Skin epidermis (tissue), 12 donors: Measurements from ENCODE around the gene DTNBP1.

ENCODE experiments used
- H3K27ac ChIP-seq, 21 experiments: fragments of 200-600 bp; sonication (generic) in 11 of 21; one replicate each; pipeline ENCODE4 v1.5.0; 2020; ENCODE audit warnings: mild to moderate bottlenecking in 3 of 21, inconsistent platforms in 2 of 21, moderate library complexity in 2 of 21
- H3K4me3 ChIP-seq, 7 experiments: fragments of 200-600 bp; sonication (generic) in 2 of 7; one replicate each; pipeline ENCODE4 v1.5.0; 2020; ENCODE audit warnings: inconsistent platforms in 2 of 7, mild to moderate bottlenecking in 2 of 7, moderate library complexity in 1 of 7

The DTNBP1 gene

DNA sequence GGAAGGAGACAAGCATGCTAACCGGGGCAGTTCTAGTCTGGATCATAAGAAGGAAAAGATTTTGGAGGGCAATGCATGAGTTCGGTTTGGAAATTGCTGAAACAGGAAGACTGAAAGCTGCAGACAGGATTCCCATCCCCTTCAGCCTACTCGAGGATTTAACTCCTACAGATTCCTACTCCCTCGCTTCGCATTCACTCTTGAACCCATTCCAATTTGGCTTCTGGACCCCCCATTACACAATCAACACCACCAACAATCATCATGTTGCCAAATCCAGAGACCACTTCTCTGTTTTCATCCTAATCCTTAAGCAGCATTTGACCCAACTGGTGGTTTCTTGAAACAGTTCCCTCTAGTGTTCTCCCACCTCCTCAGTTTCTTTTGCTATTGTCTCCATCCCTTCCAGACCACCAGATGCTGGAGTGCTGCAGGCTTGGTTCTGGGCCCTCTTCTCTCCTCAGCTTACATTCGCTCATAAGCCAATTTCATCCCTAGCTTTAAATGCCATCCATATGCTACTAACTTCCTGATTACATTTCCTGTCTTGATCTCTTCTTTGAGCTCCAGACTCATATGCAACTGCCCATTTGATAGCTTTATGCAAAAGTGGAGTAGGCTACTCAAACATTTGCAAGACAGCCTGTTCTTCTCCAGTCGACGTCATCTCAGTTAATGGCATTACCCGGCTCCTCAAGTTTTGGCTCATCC lies 66.5 kb downstream of the DTNBP1 start:
- no peak overlapping the region for H3K4me3 ChIP-seq
- H3K27ac ChIP-seq, result no peak overlapping the region

DNA sequence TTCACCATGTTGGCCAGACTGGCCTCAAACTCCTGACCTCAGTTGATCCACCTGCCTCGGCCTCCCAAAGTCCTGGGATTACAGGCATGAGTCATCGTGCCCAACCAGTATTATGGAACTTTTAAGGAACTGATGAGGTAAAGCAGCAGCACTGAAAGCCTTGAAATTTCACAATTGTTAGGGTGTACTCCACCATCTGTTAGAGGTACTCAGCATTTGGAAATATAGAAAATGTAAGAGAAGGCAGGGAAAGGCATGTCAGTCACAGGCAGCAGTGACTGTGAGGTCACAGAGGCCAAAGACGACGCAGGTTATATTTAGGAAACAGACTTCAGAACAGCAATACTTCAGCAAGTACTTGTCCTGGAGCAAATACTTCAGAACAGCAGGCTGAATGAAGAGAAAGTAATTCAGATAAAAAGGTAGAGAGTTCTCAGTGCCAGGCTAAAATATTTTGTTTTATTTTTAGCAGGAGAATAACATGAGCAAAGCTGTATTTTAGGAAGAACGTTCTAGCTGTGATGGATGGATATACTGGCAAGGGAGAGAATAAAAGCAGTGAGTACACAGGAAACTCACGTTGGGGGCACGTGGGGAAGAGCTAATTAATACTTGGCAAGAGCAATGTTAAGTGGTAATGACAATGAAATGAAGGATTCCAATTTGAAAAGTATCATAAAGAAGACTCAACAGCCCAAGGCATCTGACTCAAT lies 67.2 kb downstream of the DTNBP1 start:
- peak overlapping the region in 1 of 21 experiments; percentile 34 for H3K27ac ChIP-seq
- no peak overlapping the region for H3K4me3 ChIP-seq

DNA sequence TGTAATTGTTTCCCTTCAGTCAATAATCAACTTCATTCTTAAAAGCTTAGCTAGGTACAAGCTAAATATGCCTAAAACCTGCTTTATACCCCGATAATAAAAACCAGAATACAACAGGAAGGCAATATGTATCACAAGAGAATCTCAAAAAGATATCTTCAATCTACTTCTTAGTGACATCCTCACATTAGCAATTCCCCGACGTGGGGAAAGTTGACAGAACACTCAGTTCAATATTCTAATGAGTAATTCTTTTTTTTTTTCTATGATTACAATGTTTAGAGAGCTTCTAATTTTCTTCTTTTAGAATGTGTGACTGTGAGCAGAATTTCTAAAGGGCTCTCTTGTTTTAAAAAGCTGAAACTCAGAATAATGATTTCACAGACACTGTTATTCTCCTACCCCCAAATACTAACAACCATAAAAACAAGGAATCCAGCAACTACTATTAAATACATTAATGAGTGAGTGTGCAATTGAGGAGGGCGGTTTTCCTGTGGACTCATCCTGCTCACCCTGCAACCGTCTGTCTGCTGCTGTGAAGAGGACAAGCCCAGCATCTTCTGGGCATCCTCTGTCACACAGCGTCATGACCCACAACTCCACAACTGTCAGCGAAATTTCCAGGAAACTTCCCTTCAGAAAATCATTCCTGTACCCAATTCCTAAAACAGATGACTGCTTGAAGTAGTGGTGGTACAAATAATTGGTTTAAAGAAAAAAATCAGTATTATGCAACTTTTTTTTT lies 68.1 kb downstream of the DTNBP1 start:
- Histone ChIP-seq H3K4me3 (no peak overlapping the region), H3K27ac (no peak overlapping the region)

DNA sequence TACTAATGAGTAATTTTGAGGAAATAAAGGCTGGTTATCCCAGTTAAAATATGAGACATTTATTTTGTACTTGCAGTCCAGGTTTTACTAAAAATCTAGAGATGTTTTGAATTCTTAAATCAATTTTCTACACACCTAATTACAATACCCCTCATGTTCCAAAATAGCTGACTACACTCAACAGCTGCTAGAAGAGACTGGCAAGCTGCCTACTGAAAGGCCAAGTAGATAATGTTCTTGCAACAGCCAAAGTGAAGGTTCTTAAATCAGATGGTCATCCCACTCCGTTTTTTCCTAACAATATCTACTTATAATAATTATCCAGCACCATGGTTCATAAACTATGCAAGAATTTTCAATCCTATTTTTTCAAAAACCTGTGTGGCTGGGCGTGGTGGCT lies 69.0 kb downstream of the DTNBP1 start:
- Histone ChIP-seq H3K27ac (no peak overlapping the region), H3K4me3 (no peak overlapping the region)

DNA sequence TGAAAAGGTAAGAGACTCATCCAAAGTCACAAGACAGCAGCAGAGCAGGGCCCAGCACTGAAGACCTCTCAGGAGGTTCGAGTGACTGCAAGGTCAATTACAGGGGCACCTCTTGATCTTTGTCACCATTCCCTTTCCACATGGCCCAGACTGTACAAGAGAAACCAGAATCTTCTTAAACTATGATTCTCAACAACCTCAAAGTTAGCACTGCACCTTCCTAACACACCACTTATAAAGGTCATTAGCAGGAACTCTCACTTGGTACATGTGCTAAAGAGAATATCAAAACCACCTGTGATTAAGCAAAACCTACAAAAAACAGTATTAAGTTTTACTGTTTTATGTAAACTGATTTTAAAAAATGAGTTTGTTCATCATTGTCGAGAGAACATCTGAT lies 70.2 kb downstream of the DTNBP1 start:
- Histone ChIP-seq H3K4me3 (no peak overlapping the region), H3K27ac (no peak overlapping the region)

DNA sequence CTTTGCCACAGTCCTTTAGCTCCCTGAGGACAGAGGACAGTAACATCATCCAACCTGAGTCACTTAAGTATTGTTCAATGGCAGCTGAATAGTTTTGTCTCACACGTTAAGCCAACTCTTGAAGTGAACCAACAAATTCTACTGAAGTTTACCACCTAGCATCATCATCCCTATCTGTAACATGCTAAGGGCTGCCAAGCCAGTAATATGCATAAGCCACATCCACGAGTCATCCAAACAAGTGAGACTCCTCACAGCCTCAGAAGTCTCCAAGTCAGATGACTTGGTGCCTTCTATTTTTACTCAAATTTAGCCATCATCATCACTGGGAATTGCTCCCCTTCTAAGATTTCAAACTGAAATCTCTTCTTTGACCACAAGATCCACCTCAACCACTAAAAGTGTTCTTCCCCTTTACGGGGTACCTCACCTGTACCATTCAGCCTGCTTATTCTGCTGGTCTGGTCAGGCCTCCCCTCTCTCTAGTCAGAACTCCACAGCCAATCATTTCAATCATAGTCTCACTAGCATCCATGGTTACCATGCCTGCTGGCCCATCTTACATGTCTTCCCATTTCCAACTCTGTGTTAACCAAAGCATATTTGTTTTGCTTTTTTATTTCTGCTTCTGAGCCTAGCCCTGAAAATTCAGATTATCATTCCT lies 73.7 kb downstream of the DTNBP1 start:
- H3K27ac ChIP-seq, result no peak overlapping the region

DNA sequence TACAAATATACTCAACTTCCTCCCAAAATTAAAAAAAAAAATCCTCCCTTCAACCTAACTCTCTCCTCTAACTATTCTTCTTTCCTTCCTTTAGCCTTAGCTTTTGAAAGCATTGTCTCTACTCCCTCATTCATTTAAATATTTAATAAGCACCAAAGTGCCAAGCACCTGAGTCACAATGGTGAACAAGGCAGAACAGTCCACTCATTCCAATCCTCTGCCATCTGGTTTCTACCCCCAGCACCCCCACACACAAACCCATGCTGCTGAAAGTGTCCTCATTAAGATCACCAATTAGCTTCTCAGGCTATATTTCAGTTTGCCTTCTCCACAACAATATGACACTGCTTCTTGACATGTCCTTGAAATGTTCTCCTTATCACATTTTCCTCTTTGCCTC lies 76.3 kb downstream of the DTNBP1 start:
- Histone ChIP-seq H3K4me3 (no peak overlapping the region), H3K27ac (no peak overlapping the region)

More for the DNA sequence above, 73.7 kb downstream of the DTNBP1 start:
- H3K4me3 ChIP-seq, result no peak overlapping the region

DNA sequence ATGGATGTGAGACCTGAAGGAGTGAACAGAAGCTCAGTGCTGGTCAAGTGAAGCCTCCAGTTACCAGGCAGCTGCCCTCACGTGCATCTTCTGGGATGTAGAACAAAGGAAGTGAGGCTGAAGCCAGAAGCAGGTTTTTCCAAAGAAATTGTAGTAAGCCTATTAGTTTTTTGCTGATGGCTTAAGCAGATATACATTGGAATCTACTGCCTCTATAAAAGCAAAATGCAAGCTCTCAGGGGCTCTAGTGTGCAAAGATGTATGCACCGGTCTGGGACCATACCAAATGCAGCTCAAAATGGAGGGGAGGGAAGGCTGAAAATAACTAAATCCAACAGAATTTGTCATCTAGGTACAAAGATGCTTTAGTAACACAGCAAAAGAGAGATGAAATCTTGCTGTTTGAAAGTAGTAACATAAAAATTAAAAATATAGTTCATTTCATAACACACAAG lies 77.0 kb downstream of the DTNBP1 start:
- Histone ChIP-seq H3K4me3 (no peak overlapping the region), H3K27ac (no peak overlapping the region)

DNA sequence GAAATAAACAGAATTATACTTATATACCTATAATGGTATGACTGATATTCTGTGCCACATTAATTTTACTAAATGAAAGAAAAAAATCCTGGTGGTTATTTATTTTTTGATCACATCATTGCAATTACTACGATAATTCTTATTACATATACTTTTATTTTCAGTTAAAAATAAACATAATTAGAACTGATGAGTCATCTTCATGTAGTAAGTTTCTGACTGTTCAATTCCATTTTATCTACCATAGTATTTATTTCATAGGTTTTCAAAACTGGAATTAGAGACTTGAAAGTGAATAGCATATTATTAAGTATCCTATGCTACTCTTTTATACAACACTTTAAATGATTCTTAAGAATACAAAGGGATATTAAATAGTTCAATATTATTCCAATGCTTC lies 80.3 kb downstream of the DTNBP1 start:
- Histone ChIP-seq H3K27ac (no peak overlapping the region), H3K4me3 (no peak overlapping the region)

DNA sequence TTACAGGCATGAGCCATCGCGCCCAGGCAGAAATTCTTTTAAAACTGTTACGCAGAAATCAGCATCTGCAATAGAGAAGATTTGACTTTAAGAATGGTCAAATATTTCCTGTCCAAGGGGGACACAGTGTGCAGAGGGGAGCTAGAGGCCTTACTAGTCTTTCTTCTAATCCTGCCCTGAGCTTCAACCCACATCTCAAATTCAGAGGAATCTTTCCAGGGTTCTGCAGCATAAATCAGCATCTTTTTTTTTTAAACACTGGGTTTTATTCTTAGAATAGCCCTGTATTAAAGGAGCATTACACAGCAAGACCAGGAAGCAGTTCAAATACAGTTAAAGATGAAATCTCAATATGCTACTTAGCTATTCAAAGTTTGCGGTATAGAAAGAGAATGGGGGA lies 81.1 kb downstream of the DTNBP1 start:
- Histone ChIP-seq H3K27ac (no peak overlapping the region), H3K4me3 (no peak overlapping the region)

DNA sequence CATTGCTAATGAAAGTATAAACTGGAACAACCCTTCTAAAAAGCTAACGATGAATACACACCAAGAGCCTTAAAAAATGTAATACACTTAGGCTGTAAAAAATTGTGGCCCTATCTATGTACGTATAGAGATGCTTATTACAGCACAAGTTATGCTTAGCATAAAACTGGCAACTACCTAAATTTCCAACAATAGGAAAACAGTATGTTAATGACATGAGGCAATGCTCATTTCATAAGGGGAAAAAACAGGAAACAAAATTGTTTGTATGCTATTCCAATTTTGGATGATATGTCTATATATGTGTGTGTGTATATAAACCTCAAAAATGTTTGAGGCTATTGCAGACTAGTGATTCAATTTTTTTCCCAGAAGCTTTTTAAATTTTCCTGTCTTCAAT lies 82.5 kb downstream of the DTNBP1 start:
- H3K27ac ChIP-seq, result no peak overlapping the region

DNA sequence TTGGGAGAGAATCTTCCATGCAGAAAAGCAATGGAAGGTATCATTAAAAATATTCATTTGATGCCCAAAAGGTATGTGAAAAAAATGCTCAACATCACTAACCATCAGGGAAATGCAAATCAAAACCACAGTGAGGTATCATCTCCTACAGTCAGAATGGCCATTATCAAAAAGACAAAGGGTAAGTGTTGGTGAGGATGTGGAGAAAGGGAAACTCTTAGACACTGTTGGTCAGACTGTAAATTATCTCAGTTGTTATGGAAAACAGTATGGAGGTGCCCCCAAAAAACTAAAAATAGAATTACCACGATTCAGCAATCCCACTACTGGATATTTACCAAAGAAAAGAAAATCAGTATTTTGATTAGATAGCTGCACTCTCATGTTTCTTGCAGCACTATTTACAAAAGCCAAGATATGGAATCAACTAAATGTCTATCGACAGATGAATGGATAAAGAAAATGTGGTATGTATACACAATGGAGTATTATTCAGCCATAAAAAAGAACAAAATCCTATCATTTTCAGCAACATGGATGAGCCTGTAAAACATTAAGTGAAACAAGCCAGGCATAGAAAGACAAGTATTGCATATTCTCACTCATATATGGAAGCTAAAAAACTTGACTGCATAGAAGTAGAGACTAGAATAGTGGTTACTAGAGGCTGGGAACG lies 84.0 kb downstream of the DTNBP1 start:
- Histone ChIP-seq H3K4me3 (no peak overlapping the region), H3K27ac (no peak overlapping the region)

More for the DNA sequence above, 82.5 kb downstream of the DTNBP1 start:
- H3K4me3 ChIP-seq, result no peak overlapping the region

DNA sequence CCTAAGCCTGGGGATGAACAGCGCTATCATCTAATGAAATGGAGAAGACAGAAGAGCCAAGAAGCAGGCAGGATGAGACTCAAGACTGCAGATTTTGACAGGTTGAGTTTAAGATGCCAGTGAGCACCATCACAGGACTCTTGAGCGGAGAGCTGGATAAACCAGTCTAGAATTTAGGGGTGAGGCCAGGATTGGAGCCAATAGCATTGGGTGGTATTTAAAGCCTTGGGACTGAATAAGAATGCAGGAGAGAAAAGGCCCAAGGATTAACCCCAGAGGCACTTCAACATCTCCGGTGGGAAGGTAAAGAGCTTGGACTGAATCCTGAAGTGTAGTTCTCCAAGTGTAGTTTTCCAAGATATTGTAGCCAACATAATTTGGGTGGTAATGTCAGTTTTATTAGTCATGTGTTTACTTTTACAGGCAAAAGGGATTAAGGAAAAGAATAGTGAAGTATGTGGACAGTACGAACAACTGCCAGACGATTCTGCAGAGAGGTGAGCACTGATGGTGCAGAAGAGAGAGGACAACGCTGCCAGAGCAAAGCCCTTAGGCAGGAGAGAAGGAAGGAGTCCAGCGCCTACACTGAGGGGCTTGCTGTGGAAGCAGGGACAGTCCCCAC lies 85.2 kb downstream of the DTNBP1 start:
- Histone ChIP-seq H3K27ac (peak overlapping the region in 1 of 21 experiments; percentile 6), H3K4me3 (no peak overlapping the region)

DNA sequence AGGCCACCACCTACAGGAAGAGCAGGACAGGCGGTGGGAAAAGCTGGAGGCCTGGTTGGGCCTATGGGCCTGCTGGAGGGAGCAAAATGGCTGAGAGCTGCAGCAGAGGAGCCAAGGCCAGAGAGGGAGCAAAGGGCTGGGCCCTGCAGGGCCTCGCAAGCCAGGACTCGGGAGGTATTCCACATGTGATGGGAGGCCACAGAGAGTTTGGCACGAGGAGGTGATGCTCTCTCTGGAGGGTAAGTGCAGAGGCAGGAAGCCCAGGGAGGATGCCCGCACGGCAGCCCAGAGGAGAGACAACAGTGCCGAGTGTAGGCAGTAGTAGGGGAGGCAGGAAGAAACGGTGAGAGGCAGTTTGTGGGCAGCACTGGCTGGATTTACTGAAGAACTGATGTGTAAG lies 85.7 kb downstream of the DTNBP1 start:
- no peak overlapping the region for H3K4me3 ChIP-seq

DNA sequence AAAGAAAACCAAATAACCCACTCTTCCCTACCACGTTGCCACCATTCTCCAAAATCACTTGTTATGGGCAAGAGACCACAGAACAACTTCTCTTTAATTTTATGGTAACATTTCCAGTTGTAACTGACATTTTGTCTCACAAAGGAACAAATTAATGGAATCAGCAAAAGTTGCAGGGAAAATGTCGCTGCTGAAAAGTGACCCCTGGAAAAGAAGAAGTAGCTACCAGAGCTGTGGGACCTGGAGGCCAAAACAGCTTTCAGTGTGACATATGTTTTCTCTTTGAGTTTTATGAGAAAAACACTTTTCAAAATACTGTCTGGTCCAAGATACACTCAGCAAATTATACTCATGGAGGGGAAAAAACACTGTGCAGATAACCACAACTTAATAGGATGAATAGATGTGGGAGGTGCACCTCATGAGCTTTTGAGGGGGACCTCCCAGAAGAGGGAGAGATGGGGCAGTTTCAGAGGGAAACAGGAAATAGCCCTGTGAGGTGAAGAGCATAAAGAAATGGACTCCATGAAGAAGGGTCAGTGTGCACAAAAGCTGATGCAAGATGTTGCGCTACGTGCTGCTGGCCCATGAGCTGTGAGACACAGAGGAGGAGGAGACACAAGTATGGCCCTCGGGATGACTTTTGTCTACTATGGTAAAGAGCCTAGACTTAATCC lies 87.3 kb downstream of the DTNBP1 start:
- Histone ChIP-seq H3K4me3 (no peak overlapping the region), H3K27ac (peak overlapping the region in 2 of 21 experiments; percentile 42 to 44)

More for the DNA sequence above, 85.7 kb downstream of the DTNBP1 start:
- H3K27ac ChIP-seq, result peak overlapping the region in 1 of 21 experiments; percentile 45

DNA sequence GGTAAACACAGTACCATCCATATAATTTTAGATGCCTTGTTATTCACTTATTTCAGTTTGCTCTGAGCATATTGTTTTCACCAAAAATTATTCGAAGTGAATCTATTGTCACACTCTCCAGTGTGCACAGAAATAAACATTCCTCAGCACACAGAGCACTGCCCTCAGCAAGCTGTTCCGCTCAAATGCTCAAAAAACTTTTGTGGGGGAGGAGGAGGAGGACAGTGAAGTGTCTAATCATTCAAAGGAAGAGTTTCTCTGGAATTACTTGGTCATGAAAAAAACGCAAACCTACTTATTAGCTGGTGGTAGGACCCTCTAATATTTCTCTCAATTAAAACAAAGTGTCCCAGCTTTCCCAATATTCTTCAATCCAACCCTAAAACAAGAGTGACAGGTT lies 88.3 kb downstream of the DTNBP1 start:
- no peak overlapping the region for H3K4me3 ChIP-seq
- peak overlapping the region in 1 of 21 experiments; percentile 42 for H3K27ac ChIP-seq

DNA sequence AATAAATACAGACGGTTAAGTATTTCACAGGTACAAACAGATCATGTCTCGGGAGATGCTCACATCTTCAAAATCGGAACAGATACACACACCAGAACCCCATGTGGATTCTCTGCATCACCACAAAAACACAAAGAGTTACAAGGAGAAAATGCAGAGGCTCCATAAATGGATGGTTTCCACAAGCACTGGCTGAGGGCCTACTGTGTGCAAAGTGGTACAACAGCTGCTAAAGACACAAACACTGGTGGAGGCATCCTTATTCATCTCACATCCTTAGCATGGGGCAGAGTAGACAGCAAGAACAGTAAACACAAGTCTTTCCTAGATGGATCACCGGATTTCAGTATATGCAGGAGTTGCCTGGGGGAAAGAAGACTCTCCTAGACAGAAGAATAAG lies 88.8 kb downstream of the DTNBP1 start:
- Histone ChIP-seq H3K4me3 (no peak overlapping the region), H3K27ac (no peak overlapping the region)

DNA sequence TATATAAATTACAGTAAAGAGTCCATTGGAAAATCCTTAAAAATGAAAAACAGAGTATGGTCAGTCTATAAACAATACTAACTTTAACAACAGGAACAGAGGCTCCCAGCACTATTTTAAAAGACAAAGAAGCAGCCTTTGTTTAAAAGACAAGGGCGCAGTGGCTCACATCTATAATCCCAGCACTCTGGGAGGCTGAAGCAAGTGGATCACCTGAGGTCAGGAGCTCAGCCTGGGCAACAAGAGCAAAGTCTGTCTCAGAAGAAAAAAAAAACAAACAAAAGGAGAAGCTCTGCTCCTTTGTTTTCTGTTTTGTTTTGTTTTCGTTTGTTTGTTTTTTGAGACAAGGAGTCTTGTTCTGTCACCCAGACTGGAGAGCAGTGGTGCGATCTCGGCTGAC lies 89.4 kb downstream of the DTNBP1 start:
- Histone ChIP-seq H3K4me3 (no peak overlapping the region), H3K27ac (no peak overlapping the region)
